ENCODE results near the gene SYNJ2BP.

SYNJ2BP gene

DNA sequence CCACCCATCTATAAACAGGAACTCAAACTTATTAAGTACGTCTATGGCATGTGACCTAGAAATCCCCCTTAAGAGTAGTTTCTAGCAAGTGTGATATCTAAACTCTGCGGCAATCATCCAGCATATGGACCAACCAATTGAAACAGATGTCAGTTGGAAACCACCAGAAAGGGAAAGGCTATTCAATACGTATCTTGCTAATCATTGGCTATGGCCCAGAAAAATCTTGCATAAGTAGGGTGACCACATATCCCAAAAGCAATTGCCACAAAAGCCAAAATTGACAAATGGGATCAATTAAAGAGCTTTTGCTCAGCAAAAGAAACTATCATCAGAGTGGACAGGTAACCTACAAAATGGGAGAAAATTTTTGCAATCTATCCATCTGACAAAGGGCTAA lies 24.2 kb downstream of the SYNJ2BP start:
- no peaks in the 10 kb centered on the region for H3K4me1 ChIP-seq (ENCODE audit: low read length)
- H3K79me2 ChIP-seq (ENCODE audit: low read length), result no peaks in the 10 kb centered on the region
- no peaks in the 10 kb centered on the region for H3K27me3 ChIP-seq (ENCODE audit: low read depth, low read length)
- no peak overlapping the region for H3K4me2 ChIP-seq (ENCODE audit: low read length)
- no peaks in the 10 kb centered on the region for H4K20me1 ChIP-seq (ENCODE audit: insufficient read depth, low read length)
- no peaks in the 10 kb centered on the region for H3K9me3 ChIP-seq (ENCODE audit: insufficient read depth, low read length)
- no peak overlapping the region for H3K9ac ChIP-seq (ENCODE audit: low read length)
- no peak overlapping the region for H3K27ac ChIP-seq (ENCODE audit: low read length)
- no peak overlapping the region for H3K4me3 ChIP-seq (ENCODE audit: low read length)
- H2AFZ ChIP-seq (ENCODE audit: low read depth, low read length), result no peak overlapping the region
- H3K36me3 ChIP-seq (replicated peaks; ENCODE audit: low read depth, low read length), result no peaks in the 10 kb centered on the region
- TF ChIP-seq, protein P1, sequence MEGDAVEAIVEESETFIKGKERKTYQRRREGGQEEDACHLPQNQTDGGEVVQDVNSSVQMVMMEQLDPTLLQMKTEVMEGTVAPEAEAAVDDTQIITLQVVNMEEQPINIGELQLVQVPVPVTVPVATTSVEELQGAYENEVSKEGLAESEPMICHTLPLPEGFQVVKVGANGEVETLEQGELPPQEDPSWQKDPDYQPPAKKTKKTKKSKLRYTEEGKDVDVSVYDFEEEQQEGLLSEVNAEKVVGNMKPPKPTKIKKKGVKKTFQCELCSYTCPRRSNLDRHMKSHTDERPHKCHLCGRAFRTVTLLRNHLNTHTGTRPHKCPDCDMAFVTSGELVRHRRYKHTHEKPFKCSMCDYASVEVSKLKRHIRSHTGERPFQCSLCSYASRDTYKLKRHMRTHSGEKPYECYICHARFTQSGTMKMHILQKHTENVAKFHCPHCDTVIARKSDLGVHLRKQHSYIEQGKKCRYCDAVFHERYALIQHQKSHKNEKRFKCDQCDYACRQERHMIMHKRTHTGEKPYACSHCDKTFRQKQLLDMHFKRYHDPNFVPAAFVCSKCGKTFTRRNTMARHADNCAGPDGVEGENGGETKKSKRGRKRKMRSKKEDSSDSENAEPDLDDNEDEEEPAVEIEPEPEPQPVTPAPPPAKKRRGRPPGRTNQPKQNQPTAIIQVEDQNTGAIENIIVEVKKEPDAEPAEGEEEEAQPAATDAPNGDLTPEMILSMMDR (IDR thresholded peaks at IDR 0.05; ENCODE audit: low read depth, low read length), result no peak
- TF ChIP-seq EZH2phosphoT487 (IDR thresholded peaks at IDR 0.05; ENCODE audit: low read depth), result no peak

GRCh38 chr14:70391493-70392391 lies 25.1 kb downstream of the SYNJ2BP start:
- H3K9me3 ChIP-seq (ENCODE audit: insufficient read depth, low read length), result no peaks in the 10 kb centered on the region
- no peaks in the 10 kb centered on the region for H3K27me3 ChIP-seq (ENCODE audit: low read depth, low read length)
- no peak overlapping the region for H3K4me3 ChIP-seq (ENCODE audit: low read length)
- TF ChIP-seq, protein P1 (IDR thresholded peaks at IDR 0.05; ENCODE audit: low read depth, low read length), result no peak
- no peak for TF ChIP-seq EZH2phosphoT487 (IDR thresholded peaks at IDR 0.05; ENCODE audit: low read depth)
- H3K79me2 ChIP-seq (ENCODE audit: low read length), result no peaks in the 10 kb centered on the region
- no peak overlapping the region for H3K4me2 ChIP-seq (ENCODE audit: low read length)
- no peak overlapping the region for H3K27ac ChIP-seq (ENCODE audit: low read length)
- no peaks in the 10 kb centered on the region for H3K36me3 ChIP-seq (replicated peaks; ENCODE audit: low read depth, low read length)
- no peaks in the 10 kb centered on the region for H4K20me1 ChIP-seq (ENCODE audit: insufficient read depth, low read length)
- no peaks in the 10 kb centered on the region for H3K4me1 ChIP-seq (ENCODE audit: low read length)
- H2AFZ ChIP-seq (ENCODE audit: low read depth, low read length), result no peak overlapping the region
- no peak overlapping the region for H3K9ac ChIP-seq (ENCODE audit: low read length)

GRCh38 chr14:70382536-70382935 lies 34.4 kb downstream of the SYNJ2BP start:
- Histone ChIP-seq H3K36me3 (replicated peaks; ENCODE audit: low read depth, low read length) (no peaks in the 10 kb centered on the region), H3K9ac (ENCODE audit: low read length) (no peak overlapping the region), H2AFZ (ENCODE audit: low read depth, low read length) (no peak overlapping the region), H3K9me3 (ENCODE audit: insufficient read depth, low read length) (no peaks in the 10 kb centered on the region), H3K4me1 (ENCODE audit: low read length) (no peaks in the 10 kb centered on the region), H3K4me2 (ENCODE audit: low read length) (no peak overlapping the region), H3K27ac (ENCODE audit: low read length) (no peak overlapping the region), H3K4me3 (ENCODE audit: low read length) (no peak overlapping the region), H3K27me3 (ENCODE audit: low read depth, low read length) (no peaks in the 10 kb centered on the region), H3K79me2 (ENCODE audit: low read length) (no peaks in the 10 kb centered on the region), H4K20me1 (ENCODE audit: insufficient read depth, low read length) (no peaks in the 10 kb centered on the region)
- TF ChIP-seq EZH2phosphoT487 (IDR thresholded peaks at IDR 0.05; ENCODE audit: low read depth), result no peak
- TF ChIP-seq, protein P1 (IDR thresholded peaks at IDR 0.05; ENCODE audit: low read depth, low read length), result no peak

DNA sequence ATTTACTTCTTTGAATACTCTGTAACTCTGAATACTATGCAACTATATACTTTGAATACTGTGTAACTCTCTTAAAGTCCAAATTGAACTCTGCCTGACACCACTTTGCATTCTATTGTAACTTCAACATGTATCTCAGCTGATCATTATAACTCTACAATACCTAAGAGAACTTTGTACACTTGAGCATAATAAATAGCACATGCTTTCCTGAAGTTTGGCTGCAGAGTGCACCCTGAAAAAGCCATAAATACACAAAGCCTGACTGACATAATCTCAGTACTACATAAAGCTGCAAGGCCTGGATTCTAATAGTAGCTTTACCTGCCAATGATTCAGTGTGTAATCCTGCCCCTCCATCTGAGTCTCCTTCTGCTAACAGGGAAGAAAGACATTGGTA lies 36.1 kb downstream of the SYNJ2BP start:
- TF ChIP-seq, protein P1 (IDR thresholded peaks at IDR 0.05; ENCODE audit: low read depth, low read length), result no peak
- Histone ChIP-seq H2AFZ (ENCODE audit: low read depth, low read length) (no peak overlapping the region), H3K79me2 (ENCODE audit: low read length) (no peaks in the 10 kb centered on the region), H3K4me3 (ENCODE audit: low read length) (no peak overlapping the region), H3K9me3 (ENCODE audit: insufficient read depth, low read length) (no peaks in the 10 kb centered on the region), H4K20me1 (ENCODE audit: insufficient read depth, low read length) (no peaks in the 10 kb centered on the region), H3K36me3 (replicated peaks; ENCODE audit: low read depth, low read length) (no peaks in the 10 kb centered on the region), H3K27me3 (ENCODE audit: low read depth, low read length) (no peaks in the 10 kb centered on the region), H3K27ac (ENCODE audit: low read length) (no peak overlapping the region), H3K4me1 (ENCODE audit: low read length) (no peaks in the 10 kb centered on the region), H3K4me2 (ENCODE audit: low read length) (no peak overlapping the region), H3K9ac (ENCODE audit: low read length) (no peak overlapping the region)
